Tongue (tissue), 2 donors: Measurements from ENCODE around the gene HRH2. TPM values are rescaled to one million over a fixed set of nuclear protein-coding genes. Genes with fewer than 3 reads are reported as not detected.
"Not testable (repeated sequence)": the region's sequence is repeated elsewhere in the genome, so short reads cannot be mapped to it uniquely, and the experiment has no call there.

Experiments
- DNase-seq: peaks from one replicate; pipeline ENCODE4 v3.0.0-alpha.2; 2015
- total RNA-seq: library from RNA; depleted of rRNA; stranded (reverse); fragments of >200 nt; gene quantifications from one replicate; pipeline ENCODE4 v1.2.3, GENCODE V29; 2014

HRH2 gene, protein sequence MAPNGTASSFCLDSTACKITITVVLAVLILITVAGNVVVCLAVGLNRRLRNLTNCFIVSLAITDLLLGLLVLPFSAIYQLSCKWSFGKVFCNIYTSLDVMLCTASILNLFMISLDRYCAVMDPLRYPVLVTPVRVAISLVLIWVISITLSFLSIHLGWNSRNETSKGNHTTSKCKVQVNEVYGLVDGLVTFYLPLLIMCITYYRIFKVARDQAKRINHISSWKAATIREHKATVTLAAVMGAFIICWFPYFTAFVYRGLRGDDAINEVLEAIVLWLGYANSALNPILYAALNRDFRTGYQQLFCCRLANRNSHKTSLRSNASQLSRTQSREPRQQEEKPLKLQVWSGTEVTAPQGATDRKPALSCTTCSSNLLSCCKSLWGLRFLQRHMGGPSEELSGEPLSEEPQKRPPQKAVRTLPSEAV
- total RNA-seq, result 1.7 TPM

- DNase-seq, result peak; percentile 58
Measured at GRCh38 chr5:175657593-175658271, at the start of gene HRH2. Gene HRH2 (plus strand): TSS chr5:175658071. CDS start chr5:175683234, 25,163 bp downstream.

DNA sequence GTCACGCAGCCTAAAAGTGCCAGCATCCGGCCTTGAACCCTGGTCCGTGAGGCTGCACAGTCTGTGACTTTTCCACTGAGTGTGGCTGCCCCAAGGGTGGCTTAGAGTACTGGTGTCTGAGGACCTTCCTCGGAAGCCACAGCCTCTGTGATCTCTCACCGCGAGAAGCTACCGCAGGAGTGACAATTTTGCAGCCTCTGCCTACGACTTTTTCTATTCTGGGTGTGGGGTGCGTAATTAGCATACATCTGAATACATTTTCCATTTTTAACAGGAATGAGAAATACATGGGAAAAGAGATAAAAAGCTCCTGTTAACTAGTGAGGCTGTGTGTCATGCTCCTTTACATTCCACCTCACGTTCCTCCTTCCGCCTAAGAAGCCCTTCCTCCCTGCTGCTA lies 48.3 kb upstream of the HRH2 start:
- DNase-seq, result no peak

GRCh38 chr5:175610381-175610780 lies 47.5 kb upstream of the HRH2 start:
- DNase-seq, result no peak

GRCh38 chr5:175610898-175611297 lies 47.0 kb upstream of the HRH2 start:
- DNase-seq, result no peak

- DNase-seq, result no peak
Measured at GRCh38 chr5:175614223-175614815, 43.6 kb upstream of the HRH2 start.

DNA sequence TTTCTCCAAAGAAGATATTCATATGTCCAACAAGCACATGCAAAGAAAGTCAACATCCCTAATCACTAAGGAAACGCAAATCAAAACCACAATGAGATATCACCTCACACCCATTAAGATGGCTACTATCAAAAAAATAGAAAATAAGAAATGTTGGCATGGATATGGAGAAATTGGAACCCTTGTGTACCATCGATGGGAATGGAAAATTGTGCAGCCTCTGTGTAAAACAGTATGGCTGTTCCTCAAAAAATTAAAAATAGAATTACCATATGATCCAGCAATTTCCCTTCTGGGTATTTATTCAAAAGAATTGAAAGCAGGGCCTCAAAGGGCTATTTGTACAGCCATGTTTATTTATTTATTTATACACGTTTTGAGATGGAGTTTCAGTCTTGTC lies 43.0 kb upstream of the HRH2 start:
- DNase-seq, result no peak

DNA sequence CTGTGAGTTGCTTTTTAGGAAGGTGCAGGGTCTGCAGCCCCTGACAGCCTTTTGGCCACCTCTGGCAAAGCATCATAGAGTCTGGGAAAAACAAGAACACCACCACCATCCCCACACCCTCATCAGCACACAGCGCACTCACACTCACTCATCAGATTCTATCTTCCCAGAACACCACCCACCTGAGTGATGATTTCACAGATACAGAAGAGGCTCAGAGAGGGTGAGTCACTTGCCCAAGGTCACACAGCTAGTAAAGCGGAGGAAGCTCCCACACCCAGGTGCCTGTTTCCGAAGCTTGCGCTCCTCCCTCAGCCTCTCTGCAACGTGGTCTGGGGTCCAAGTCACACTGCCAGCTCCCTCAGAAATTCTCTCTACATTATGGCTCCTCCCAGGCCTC lies 41.8 kb upstream of the HRH2 start:
- no peak for DNase-seq

DNA sequence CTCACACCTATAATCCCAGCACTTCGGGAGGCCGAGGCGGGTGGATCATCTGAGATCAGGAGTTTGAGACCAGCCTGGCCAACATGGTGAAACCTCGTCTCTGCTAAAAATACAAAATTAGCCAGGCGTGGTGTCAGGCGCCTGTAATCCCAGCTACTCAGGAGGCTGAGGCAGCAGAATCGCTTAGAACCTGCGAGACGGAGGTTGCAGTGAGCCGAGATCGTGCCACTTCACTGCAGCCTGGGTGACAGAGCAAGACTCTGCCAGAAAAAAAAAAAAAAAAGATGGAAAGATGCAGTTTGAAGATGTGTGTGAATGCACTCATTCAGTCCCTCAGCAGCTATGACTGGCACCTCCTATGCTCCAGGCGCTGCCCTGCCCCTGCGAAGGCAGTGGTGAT lies 41.3 kb upstream of the HRH2 start:
- DNase-seq, result not testable (repeated sequence)

GRCh38 chr5:175617447-175617846 lies 40.4 kb upstream of the HRH2 start:
- DNase-seq, result no peak

GRCh38 chr5:175620527-175620926 lies 37.3 kb upstream of the HRH2 start:
- no peak for DNase-seq

DNA sequence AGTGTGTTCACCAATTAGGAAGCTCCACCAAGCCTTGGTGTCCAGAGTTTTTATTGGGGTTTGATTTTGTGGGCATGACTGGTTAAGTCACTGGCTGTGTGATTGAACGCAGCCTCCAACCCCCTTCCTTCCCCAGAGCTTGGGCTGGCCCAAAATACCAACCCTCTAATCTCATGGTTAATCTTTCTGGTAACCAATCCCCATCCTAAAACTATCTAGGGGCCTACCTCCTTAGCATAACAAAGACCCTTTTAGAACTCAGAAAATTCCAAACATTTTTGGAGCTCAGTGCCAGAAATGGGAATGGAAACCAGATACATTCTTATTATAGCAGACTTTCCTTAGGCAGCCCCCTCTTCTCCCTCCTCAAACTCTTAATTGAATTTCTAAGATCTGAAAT lies 35.9 kb upstream of the HRH2 start:
- DNase-seq, result no peak

DNA sequence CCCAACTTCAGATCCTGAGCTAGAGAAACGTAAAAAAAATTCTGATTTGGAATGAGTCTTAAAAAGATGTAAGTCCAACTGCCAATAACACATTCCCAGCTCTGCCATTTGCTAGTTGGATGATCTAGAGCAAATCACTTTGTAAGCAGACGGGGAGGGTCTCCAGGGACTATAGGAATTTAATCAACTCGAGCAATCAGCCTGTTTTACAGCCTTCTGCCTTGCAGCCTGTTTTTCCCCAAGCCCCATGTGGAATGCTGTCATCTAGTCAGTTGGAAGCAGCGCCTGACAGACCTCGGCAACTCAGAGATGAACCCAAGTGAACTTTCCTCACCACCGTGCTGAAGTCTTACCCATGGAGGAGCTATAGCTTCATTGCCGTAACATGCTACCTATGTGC lies 34.8 kb upstream of the HRH2 start:
- no peak for DNase-seq

GRCh38 chr5:175624316-175624715 lies 33.6 kb upstream of the HRH2 start:
- no peak for DNase-seq

GRCh38 chr5:175627005-175627404 lies 30.9 kb upstream of the HRH2 start:
- DNase-seq, result no peak

GRCh38 chr5:175627739-175628138 lies 30.1 kb upstream of the HRH2 start:
- DNase-seq, result no peak

DNA sequence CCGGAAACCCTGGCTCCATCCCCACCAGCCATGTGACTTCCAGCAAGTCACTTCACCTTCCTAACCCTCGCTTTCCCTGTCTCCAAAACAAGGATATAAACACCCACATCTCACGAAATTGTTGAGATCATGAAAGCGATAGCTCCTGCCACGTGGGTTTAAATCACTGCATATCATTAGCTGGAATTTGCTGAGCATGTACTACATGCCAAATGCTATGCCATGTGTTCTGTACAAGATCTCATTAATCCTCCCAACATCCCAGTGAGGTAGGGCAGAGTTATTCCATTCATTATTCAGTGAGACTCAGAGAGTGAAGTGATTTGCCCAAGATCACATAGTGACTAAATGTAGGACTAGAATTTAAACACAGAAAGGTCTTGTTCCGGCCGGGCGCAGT lies 29.2 kb upstream of the HRH2 start:
- DNase-seq, result no peak

DNA sequence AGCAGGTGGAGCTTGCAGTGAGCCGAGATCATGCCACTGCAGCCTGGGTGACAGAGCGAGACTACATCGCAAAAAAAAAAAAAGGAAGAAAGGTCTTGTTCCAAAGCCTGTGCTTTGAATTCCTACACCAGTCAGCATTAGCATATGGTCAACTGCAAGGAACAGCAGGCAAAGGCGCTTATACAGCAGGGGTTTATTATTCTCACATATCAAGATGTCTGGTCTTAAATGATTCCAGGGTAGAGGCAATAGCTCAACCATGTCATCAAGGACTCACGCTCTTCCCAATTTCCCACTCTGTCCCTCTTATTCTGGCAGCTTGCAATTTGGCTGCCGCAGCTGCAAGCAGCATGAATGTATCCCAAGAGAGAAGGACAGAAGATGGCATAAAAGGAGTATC lies 28.6 kb upstream of the HRH2 start:
- DNase-seq, result no peak

GRCh38 chr5:175629793-175630192 lies 28.1 kb upstream of the HRH2 start:
- no peak for DNase-seq

DNA sequence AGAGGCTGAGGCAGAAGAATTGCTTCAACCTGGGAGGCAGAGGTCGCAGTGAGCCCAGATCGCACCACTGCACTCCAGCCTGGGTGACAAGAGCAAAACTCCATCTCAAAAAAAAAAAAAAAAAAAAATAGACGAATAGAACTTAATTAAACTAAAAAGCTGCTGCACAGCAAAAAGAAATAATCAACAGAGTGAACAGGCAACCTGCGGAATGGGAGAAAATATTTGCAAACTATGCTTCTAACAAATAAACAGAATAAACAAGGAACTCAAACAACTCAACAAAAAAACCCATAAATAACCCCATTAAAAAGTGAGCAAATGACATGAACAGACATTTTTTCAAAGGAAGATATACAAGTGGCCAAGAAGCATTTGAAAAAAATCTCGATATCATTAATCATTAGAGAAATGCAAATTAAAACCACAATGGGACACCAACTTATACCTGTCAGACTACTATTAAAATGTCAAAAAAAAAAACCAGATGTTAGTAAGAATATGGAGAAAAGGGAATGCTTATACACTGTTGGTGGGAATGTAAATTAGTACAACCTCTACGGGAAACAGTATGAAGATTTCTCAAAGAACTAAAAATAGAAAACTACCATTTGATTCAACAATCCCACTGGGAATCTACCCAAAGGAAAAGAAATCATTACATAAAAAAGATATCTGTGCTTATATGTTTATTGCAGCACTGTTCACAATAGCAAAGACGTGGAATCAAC lies 21.9 kb upstream of the HRH2 start:
- no peak for DNase-seq

GRCh38 chr5:175638305-175638704 lies 19.6 kb upstream of the HRH2 start:
- no peak for DNase-seq

DNA sequence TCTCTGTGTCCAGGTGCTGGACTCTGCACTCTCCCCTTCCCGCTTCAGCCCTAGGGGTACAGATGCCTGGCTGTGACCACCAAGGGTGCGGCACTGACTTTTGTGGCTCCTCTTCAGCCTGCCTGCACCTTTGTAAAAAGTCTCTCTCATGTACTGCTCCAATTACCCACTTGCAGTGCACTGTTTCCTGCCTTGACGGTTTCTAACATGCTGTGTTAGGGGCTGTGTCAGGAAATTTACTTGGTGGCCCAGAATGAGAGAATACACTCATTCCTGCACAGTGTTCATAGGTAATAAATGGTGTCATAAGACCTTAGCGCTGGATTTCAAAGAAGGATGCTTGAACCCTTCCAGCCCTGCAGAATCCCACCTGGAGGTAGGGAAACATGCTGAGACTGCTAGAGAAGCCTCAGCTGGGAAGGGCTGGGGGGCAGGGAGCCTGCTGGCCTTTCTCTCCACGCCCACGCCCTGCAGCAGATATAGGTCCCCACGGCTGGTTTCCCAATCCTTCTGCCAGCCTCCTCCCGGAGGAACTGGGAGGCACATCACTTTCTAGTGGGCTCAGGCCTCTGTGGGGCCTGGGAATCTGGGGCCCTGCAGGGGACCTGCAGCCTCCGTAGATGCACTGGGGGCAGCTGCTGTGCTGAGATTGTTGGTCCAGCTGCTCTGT lies 17.6 kb upstream of the HRH2 start:
- DNase-seq, result no peak

DNA sequence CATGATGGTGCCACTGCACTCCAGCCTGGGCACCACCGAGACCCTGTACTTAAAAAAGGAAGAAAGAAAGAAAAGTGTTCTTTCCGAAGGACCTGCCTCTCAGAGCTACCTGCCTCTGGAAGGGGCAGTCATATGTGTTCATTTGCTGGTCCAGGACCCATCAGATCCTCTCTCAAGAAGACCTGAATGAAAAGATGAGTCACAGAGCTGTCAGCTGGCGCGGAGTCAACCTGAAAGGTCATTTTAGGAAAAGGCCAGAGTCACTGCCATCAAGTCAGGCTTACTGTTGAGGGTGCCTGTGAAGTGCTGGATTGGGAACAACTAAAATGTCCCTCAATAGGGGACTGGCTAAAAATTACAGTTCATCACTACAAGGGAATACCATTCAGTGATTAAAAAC lies 14.9 kb upstream of the HRH2 start:
- DNase-seq, result no peak
